ENCODE results near the gene SPATA6.
"Not testable (repeated sequence)": the region's sequence is repeated elsewhere in the genome, so short reads cannot be mapped to it uniquely, and the experiment has no call there.

SPATA6 gene

GRCh38 chr1:48302652-48303051 is 169.4 kb downstream of the SPATA6 start (continued):
- no peak for TF ChIP-seq POU6F1 (CRISPR knock-in tag; IDR thresholded peaks at IDR 0.05; ENCODE audit: borderline replicate concordance, low read depth)
- no peak for TF ChIP-seq PPARA (CRISPR knock-in tag; IDR thresholded peaks at IDR 0.05; ENCODE audit: borderline replicate concordance)
- TF ChIP-seq TOX (CRISPR knock-in tag; IDR thresholded peaks at IDR 0.05; ENCODE audit: borderline replicate concordance) = no peak
- no peak for TF ChIP-seq ZNF70 (CRISPR knock-in tag; IDR thresholded peaks at IDR 0.05)

GRCh38 chr1:48294656-48295055 is 177.3 kb downstream of the SPATA6 start:
- no peak for TF ChIP-seq ZNF565 (CRISPR knock-in tag; conservative IDR thresholded peaks at IDR 0.05; ENCODE audit: low read depth)
- TF ChIP-seq OSR1 (CRISPR knock-in tag; IDR thresholded peaks at IDR 0.05) = no peak
- no peak for TF ChIP-seq PATZ1 (CRISPR knock-in tag; IDR thresholded peaks at IDR 0.05; ENCODE audit: borderline replicate concordance)
- no peak for TF ChIP-seq ARNTL (CRISPR knock-in tag; IDR thresholded peaks at IDR 0.05; ENCODE audit: borderline replicate concordance, low read depth)

GRCh38 chr1:48294094-48294493 is 177.9 kb downstream of the SPATA6 start:
- ATAC-seq = not testable (repeated sequence)

More at GRCh38 chr1:48294656-48295055, 177.3 kb downstream of the SPATA6 start:
- no peak for ATAC-seq

- ATAC-seq = no peak
- TF ChIP-seq TCF4 (CRISPR knock-in tag; IDR thresholded peaks at IDR 0.05; ENCODE audit: borderline replicate concordance) = no peak
These were observed 179.3 kb downstream of the SPATA6 start for GRCh38 chr1:48292706-48293105.

- no peak for TF ChIP-seq ARNTL (CRISPR knock-in tag; IDR thresholded peaks at IDR 0.05; ENCODE audit: borderline replicate concordance, low read depth)
- ATAC-seq = no peak
These were observed 180.6 kb downstream of the SPATA6 start for GRCh38 chr1:48291421-48291820.

- no peak for ATAC-seq
- TF ChIP-seq ZFP3 (CRISPR knock-in tag; IDR thresholded peaks at IDR 0.05) = no peak
- TF ChIP-seq ZNF565 (CRISPR knock-in tag; conservative IDR thresholded peaks at IDR 0.05; ENCODE audit: low read depth) = no peak
- TF ChIP-seq SNAI2 (CRISPR knock-in tag; IDR thresholded peaks at IDR 0.05) = no peak
- TF ChIP-seq ESRRG (CRISPR knock-in tag; IDR thresholded peaks at IDR 0.05) = no peak
- no peak for TF ChIP-seq TCF4 (CRISPR knock-in tag; IDR thresholded peaks at IDR 0.05; ENCODE audit: borderline replicate concordance)
- no peak for TF ChIP-seq ZC3H10 (CRISPR knock-in tag; IDR thresholded peaks at IDR 0.05)
- TF ChIP-seq POU6F1 (CRISPR knock-in tag; IDR thresholded peaks at IDR 0.05; ENCODE audit: borderline replicate concordance, low read depth) = no peak
- TF ChIP-seq ISL1 (CRISPR knock-in tag; IDR thresholded peaks at IDR 0.05) = no peak
- no peak for TF ChIP-seq CSDC2 (CRISPR knock-in tag; IDR thresholded peaks at IDR 0.05)
These were observed 186.5 kb downstream of the SPATA6 start for GRCh38 chr1:48285525-48285924.

GRCh38 chr1:48284696-48285420 is 187.1 kb downstream of the SPATA6 start:
- ATAC-seq = not testable (repeated sequence)

GRCh38 chr1:48282329-48282728 is 189.7 kb downstream of the SPATA6 start:
- not testable (repeated sequence) for ATAC-seq

GRCh38 chr1:48277437-48277836 is 194.6 kb downstream of the SPATA6 start:
- not testable (repeated sequence) for ATAC-seq

Data from SK-N-SH treated with all-trans-retinoic acid at 6 μM for 48 hours (cell line).